HUES6 (cell line): ENCODE measurements around the gene KRT74.

Experiments used
- H3K27ac ChIP-seq: 2 replicates; pipeline ENCODE4 v1.7.0; 2013; ENCODE audit warnings: low read depth, mild to moderate bottlenecking, low read length, inconsistent platforms
- H3K27me3 ChIP-seq: 2 replicates; pipeline ENCODE4 v1.6.1; 2013; ENCODE audit warnings: low read length; ENCODE audit not compliant: control insufficient read depth, insufficient read depth
- H3K36me3 ChIP-seq: 2 replicates; pipeline ENCODE4 v1.6.1; 2013; ENCODE audit warnings: low read length; ENCODE audit not compliant: control insufficient read depth, insufficient read depth
- H3K4me1 ChIP-seq: 2 replicates; pipeline ENCODE4 v1.6.1; 2013; ENCODE audit warnings: low read length; ENCODE audit not compliant: control insufficient read depth, insufficient read depth
- H3K4me3 ChIP-seq: 2 replicates; pipeline ENCODE4 v1.5.1; 2013; ENCODE audit warnings: low read depth, low read length
- H3K9ac ChIP-seq: one replicate; pipeline ENCODE4 v1.6.1; 2013; ENCODE audit warnings: mild to moderate bottlenecking, low read length
- H3K9me3 ChIP-seq: 2 replicates; pipeline ENCODE4 v1.6.1; 2013; ENCODE audit warnings: low read depth, low read length; ENCODE audit not compliant: control insufficient read depth, insufficient read depth

KRT74 gene

GRCh38 chr12:52573306-52573705, 337 bp downstream of the KRT74 start:
- Histone ChIP-seq H3K4me3 (no peak overlapping the region), H3K9me3 (no peaks in the 10 kb centered on the region), H3K27me3 (peaks cover 10% of the 10 kb centered on the region; the same call in 1 of the 2 replicates), H3K9ac (no peak overlapping the region), H3K4me1 (no peaks in the 10 kb centered on the region), H3K27ac (no peak overlapping the region), H3K36me3 (no peaks in the 10 kb centered on the region)

- peaks cover 14% of the 10 kb centered on the region; the same call in 1 of the 2 replicates for H3K27me3 ChIP-seq
- H3K27ac ChIP-seq: no peak overlapping the region
- no peaks in the 10 kb centered on the region for H3K9me3 ChIP-seq
- no peak overlapping the region for H3K4me3 ChIP-seq
- no peaks in the 10 kb centered on the region; the same call in 1 of the 2 replicates for H3K4me1 ChIP-seq
- no peak overlapping the region for H3K9ac ChIP-seq
- H3K36me3 ChIP-seq: no peaks in the 10 kb centered on the region
These were observed 3.1 kb downstream of the KRT74 start for GRCh38 chr12:52570511-52570910.

GRCh38 chr12:52568111-52568510, 5.5 kb downstream of the KRT74 start:
- no peak overlapping the region for H3K9ac ChIP-seq
- H3K4me1 ChIP-seq: no peaks in the 10 kb centered on the region; the same call in 1 of the 2 replicates
- H3K36me3 ChIP-seq: no peaks in the 10 kb centered on the region
- no peak overlapping the region for H3K27ac ChIP-seq
- no peak overlapping the region for H3K4me3 ChIP-seq
- peaks cover 14% of the 10 kb centered on the region; the same call in 1 of the 2 replicates for H3K27me3 ChIP-seq
- H3K9me3 ChIP-seq: no peaks in the 10 kb centered on the region

- peaks cover 9% of the 10 kb centered on the region; the same call in 1 of the 2 replicates for H3K27me3 ChIP-seq
- no peaks in the 10 kb centered on the region; the same call in 1 of the 2 replicates for H3K4me1 ChIP-seq
- H3K9me3 ChIP-seq: no peaks in the 10 kb centered on the region
- H3K9ac ChIP-seq: no peak overlapping the region
- no peaks in the 10 kb centered on the region for H3K36me3 ChIP-seq
- H3K4me3 ChIP-seq: no peak overlapping the region
- H3K27ac ChIP-seq: no peak overlapping the region
These were observed 6.8 kb downstream of the KRT74 start for GRCh38 chr12:52566847-52567291.

GRCh38 chr12:52564582-52564981, 9.1 kb downstream of the KRT74 start:
- no peaks in the 10 kb centered on the region for H3K36me3 ChIP-seq
- no peaks in the 10 kb centered on the region for H3K9me3 ChIP-seq
- H3K9ac ChIP-seq: no peak overlapping the region
- no peak overlapping the region for H3K4me3 ChIP-seq
- no peaks in the 10 kb centered on the region; the same call in 1 of the 2 replicates for H3K4me1 ChIP-seq
- no peak overlapping the region for H3K27ac ChIP-seq
- peaks cover 17% of the 10 kb centered on the region for H3K27me3 ChIP-seq

GRCh38 chr12:52561880-52562449, 11.7 kb downstream of the KRT74 start:
- Histone ChIP-seq H3K27me3 (peaks cover 25% of the 10 kb centered on the region), H3K27ac (no peak overlapping the region), H3K9me3 (no peaks in the 10 kb centered on the region), H3K4me3 (no peak overlapping the region), H3K9ac (no peak overlapping the region), H3K4me1 (no peaks in the 10 kb centered on the region; the same call in 1 of the 2 replicates), H3K36me3 (no peaks in the 10 kb centered on the region)

- Histone ChIP-seq H3K27me3 (peaks cover 25% of the 10 kb centered on the region), H3K4me3 (no peak overlapping the region), H3K27ac (no peak overlapping the region), H3K4me1 (no peaks in the 10 kb centered on the region), H3K9me3 (no peaks in the 10 kb centered on the region), H3K36me3 (no peaks in the 10 kb centered on the region), H3K9ac (no peak overlapping the region)
These were observed 13.7 kb downstream of the KRT74 start for GRCh38 chr12:52559979-52560378.

GRCh38 chr12:52558781-52559445, 14.7 kb downstream of the KRT74 start:
- Histone ChIP-seq H3K9me3 (no peaks in the 10 kb centered on the region), H3K4me3 (no peak overlapping the region), H3K4me1 (no peaks in the 10 kb centered on the region), H3K9ac (no peak overlapping the region), H3K27me3 (peaks cover 25% of the 10 kb centered on the region), H3K36me3 (no peaks in the 10 kb centered on the region), H3K27ac (no peak overlapping the region)

GRCh38 chr12:52557476-52557875, 16.2 kb downstream of the KRT74 start:
- H3K36me3 ChIP-seq: no peaks in the 10 kb centered on the region
- peaks cover 25% of the 10 kb centered on the region for H3K27me3 ChIP-seq
- no peaks in the 10 kb centered on the region for H3K4me1 ChIP-seq
- no peak overlapping the region for H3K27ac ChIP-seq
- no peak overlapping the region for H3K4me3 ChIP-seq
- H3K9me3 ChIP-seq: no peaks in the 10 kb centered on the region
- no peak overlapping the region for H3K9ac ChIP-seq

GRCh38 chr12:52555577-52555976, 18.1 kb downstream of the KRT74 start:
- H3K36me3 ChIP-seq: no peaks in the 10 kb centered on the region
- H3K27me3 ChIP-seq: peaks cover 17% of the 10 kb centered on the region; the same call in 1 of the 2 replicates
- no peak overlapping the region for H3K27ac ChIP-seq

GRCh38 chr12:52552681-52553195, 20.9 kb downstream of the KRT74 start, which contains the start of gene KRT71:
Gene KRT71 (minus strand): TSS chr12:52553145. CDS start chr12:52553077, 68 bp downstream.
- H3K36me3 ChIP-seq: no peaks in the 10 kb centered on the region
- H3K9ac ChIP-seq: no peak within 1 kb of the TSS
- H3K9me3 ChIP-seq: no peaks in the 10 kb centered on the region
- H3K27ac ChIP-seq: no peak within 1 kb of the TSS
- no peaks in the 10 kb centered on the region for H3K4me1 ChIP-seq
- H3K4me3 ChIP-seq: no peak within 1 kb of the TSS
- 0 out of 2 replicates have a peak, but pooled peaks cover 6% of the 10 kb centered on the region for H3K27me3 ChIP-seq

More at GRCh38 chr12:52555577-52555976, 18.1 kb downstream of the KRT74 start:
- no peaks in the 10 kb centered on the region for H3K4me1 ChIP-seq
- H3K9ac ChIP-seq: no peak overlapping the region
- H3K9me3 ChIP-seq: no peaks in the 10 kb centered on the region
- no peak overlapping the region for H3K4me3 ChIP-seq
